T-helper 1 cell treated with Interleukin-12 subunit alpha and Interleukin-12 subunit beta and Interleukin-4 antibody, amounts not matched to agents 30 μg/mL and 1 μg/mL, for 36 hours (primary cell): Measurements from ENCODE around the gene ATIC.
"Not testable (repeated sequence)": the region's sequence is repeated elsewhere in the genome, so short reads cannot be mapped to it uniquely, and the experiment has no call there.

Experiments used
- H3K27ac Mint-ChIP-seq: one replicate; pipeline ENCODE4 v1.8.0; 2021; ENCODE audit warnings: mild to moderate bottlenecking, mixed read lengths
- H3K27me3 Mint-ChIP-seq: one replicate; pipeline ENCODE4 v1.8.0; 2021; ENCODE audit warnings: low read depth, mixed read lengths
- H3K36me3 Mint-ChIP-seq: one replicate; pipeline ENCODE4 v1.8.0; 2021; ENCODE audit warnings: low read depth, mixed read lengths
- H3K4me1 Mint-ChIP-seq: one replicate; pipeline ENCODE4 v1.8.0; 2021; ENCODE audit warnings: low read depth, mixed read lengths
- H3K4me3 Mint-ChIP-seq: one replicate; pipeline ENCODE4 v1.8.0; 2021; ENCODE audit warnings: mild to moderate bottlenecking, moderate library complexity, mixed read lengths
- H3K9me3 Mint-ChIP-seq: one replicate; pipeline ENCODE4 v1.8.0; 2021; ENCODE audit warnings: mixed read lengths

ATIC gene

DNA sequence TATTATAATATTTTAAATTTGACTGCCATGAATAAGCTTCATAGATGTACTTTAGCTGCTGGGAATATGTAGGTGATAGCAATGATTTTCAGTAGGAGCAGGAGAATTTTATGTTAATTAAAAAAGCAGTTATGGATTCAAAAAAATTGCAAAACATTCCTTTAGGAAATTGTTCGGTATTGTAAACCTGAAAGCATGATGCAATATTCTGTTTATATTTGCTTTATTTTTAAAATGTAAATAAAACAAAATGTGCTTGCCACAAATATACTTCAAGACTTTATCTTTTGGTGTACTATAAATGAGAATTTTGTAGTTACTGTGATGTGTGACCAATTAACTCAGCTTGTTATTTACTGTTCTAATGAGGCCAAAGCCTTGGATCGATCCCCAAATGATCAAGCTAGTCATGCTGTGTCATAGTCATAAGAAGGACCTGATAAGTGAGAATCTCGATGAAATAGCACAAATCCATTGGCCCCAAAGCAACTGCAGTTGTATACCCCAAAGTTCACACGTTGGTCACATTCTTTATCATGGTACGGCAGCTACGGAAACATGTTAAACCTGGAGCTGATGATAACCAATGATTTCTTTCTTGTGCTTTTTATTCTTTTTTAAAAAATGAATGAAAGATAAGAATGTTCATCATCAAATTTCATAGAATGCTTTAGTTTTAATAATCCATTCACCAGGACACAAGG is 23.6 kb upstream of the ATIC start:
- Mint-ChIP-seq H3K9me3 (no peaks in the 10 kb centered on the region), H3K36me3 (no peaks in the 10 kb centered on the region), H3K27me3 (no peaks in the 10 kb centered on the region), H3K4me3 (no peak overlapping the region), H3K27ac (no peak overlapping the region), H3K4me1 (no peaks in the 10 kb centered on the region)

DNA sequence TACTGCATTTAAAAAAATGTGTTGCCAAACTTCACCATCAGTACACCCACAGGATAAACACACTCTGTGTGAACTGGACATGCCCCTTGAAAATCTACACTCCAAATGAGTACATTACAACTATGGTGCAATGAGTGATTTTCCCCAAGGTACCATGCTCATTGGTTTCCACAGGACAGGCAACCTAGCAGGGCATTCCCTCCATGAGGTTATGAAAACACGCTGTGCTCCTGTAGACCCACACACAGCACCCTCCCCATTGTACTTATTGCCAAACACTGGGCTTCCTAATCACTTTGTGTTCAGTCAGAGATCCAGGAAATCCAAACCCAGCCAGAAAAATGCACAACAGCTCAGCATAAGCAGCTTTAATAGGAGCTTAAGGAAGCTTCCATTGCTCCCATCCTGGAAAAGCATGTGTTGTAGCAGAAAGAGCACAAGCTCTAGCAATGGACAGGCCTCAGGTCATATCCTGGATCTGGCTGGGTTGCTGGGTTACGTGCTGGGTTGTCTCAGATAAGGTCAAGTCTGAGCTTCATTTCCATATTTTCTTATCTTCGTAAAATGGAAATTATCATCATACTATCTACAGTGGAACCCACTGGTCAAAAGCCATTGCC is 20.8 kb upstream of the ATIC start:
- Mint-ChIP-seq H3K27me3 (no peaks in the 10 kb centered on the region), H3K36me3 (no peaks in the 10 kb centered on the region), H3K4me1 (no peaks in the 10 kb centered on the region), H3K4me3 (no peak overlapping the region), H3K9me3 (no peaks in the 10 kb centered on the region), H3K27ac (no peak overlapping the region)

DNA sequence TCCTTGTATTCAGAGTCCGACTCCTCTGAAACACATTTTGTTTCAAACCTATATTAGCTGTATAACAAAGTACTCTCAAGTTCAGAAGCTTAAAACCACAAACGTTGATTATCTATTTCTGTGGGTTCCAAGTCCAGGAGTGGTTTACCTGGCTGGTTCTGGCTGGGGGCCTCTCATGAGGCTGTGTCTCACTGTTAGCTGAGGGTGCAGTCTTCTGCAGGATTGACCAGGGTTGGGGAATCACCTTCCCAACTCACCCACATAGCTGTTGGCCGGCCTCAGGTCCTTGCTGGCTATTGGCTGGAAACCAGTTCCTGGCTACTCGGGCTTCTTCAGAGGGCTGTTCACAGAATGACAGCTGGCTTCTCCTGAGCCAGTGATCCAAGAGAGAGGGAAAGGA is 18.0 kb upstream of the ATIC start:
- H3K4me3 Mint-ChIP-seq, result no peak overlapping the region
- H3K27me3 Mint-ChIP-seq, result no peaks in the 10 kb centered on the region
- no peak overlapping the region for H3K27ac Mint-ChIP-seq
- H3K4me1 Mint-ChIP-seq, result no peaks in the 10 kb centered on the region
- H3K36me3 Mint-ChIP-seq, result no peaks in the 10 kb centered on the region
- no peaks in the 10 kb centered on the region for H3K9me3 Mint-ChIP-seq

DNA sequence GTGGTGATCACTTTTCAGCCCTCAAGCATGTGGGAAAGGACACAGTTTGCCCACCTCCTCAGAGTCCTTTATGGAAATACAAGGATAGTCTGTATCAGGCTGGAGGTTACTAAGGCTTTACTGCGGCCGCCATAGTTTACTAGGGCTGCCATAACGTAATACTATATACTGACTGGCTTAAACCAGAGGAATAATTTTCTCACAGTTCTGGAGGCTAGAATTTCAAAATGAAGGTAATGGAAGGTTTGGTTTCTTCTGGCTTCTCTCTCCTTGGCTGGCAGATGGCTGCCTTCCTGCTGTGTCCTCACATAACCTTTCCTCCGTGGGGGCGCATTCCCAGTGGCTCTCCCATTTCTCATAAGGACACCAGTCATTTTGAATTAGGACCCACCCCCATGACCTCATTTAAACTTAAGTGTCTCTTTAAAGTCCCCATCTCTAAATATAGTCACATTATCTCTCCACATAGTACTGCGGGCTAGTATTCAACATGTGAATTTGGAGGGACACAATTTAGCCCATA is 12.5 kb upstream of the ATIC start:
- Mint-ChIP-seq H3K4me1 (no peaks in the 10 kb centered on the region), H3K9me3 (peaks cover 6% of the 10 kb centered on the region), H3K27ac (no peak overlapping the region), H3K36me3 (no peaks in the 10 kb centered on the region), H3K4me3 (no peak overlapping the region), H3K27me3 (peaks cover 3% of the 10 kb centered on the region)

DNA sequence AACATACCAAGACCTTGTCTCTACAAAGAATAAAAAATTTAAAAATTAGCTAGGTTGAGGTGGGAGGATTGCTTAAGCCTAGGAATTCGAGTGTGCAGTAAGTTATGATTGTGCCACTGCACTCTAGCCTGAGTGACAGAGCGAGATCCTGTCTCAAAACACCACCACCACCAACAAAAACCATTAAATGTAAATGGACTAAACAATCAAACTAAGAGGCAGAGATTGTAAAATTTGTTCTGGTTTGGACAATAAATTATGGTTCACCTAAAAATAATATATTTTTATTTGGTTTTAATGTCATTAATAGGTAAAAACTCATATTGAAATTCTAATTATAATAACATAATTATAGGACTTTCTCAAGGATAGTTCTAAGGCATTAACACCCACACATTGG is 9.9 kb upstream of the ATIC start:
- Mint-ChIP-seq H3K4me3 (no peak overlapping the region), H3K36me3 (no peaks in the 10 kb centered on the region), H3K9me3 (peaks cover 6% of the 10 kb centered on the region), H3K27ac (no peak overlapping the region), H3K27me3 (peaks cover 3% of the 10 kb centered on the region), H3K4me1 (no peaks in the 10 kb centered on the region)

DNA sequence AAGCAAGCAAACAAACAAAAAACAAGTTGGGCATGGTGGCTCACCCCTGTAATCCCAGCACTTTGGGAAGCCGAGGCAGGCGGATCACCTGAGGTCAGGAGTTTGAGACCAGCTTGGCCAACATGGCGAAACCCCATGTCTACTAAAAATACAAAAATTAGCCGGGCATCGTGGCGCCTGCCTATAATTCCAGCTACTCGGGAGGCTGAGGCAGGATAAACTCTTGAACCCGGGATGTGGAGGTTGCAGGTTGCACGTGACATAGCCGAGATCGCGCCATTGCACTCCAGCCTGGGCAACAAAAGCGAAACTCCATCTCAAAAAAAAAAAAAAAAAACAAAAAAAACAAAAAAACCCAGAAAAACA is 617 bp upstream of the ATIC start:
- H3K9me3 Mint-ChIP-seq, H3K27me3 Mint-ChIP-seq: not testable (repeated sequence)
- Mint-ChIP-seq H3K4me1 (peaks cover 32% of the 10 kb centered on the region), H3K36me3 (peaks cover 28% of the 10 kb centered on the region), H3K4me3 (peak overlapping the region; percentile 82), H3K27ac (peak overlapping the region; percentile 77)

DNA sequence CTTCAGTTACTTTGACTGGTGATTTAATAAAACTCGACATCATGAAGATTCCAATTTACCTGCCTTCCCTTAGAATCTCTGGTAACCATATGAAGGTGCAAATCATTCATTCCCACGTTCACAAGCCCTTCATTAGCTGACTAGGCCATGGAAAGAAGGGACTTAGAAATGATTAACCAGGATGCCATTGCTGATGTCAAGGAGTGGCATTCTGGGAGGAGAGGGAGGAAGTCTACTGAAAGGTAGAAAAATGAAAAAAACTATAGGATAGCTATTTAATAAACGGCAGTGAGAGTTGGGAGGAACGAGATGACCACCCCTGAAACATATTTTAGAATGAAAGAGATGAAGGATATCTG is 1.4 kb downstream of the ATIC start:
- Mint-ChIP-seq H3K27me3 (no peaks in the 10 kb centered on the region), H3K27ac (no peak overlapping the region), H3K4me3 (peak overlapping the region; percentile 89), H3K36me3 (peaks cover 32% of the 10 kb centered on the region), H3K9me3 (no peaks in the 10 kb centered on the region), H3K4me1 (peaks cover 34% of the 10 kb centered on the region)

DNA sequence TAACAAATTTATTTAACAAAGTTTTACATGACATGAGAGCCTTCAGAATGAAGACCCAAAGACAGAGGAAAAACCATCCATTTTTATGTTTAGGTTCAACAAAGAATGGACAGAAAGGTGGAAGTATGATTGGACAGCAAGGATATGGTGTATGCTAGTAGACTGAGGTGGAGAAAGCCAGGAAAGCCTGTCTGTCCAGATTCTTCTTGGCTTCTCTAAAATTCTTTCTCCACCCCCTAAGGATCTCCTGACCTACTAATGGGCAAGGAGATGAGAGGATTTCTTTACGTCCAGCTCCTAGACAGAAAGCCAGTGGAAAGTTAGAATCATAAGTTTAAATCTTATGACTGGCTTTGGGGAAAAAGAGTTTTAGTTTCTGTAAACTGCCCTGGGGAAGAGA is 3.0 kb downstream of the ATIC start:
- H3K4me3 Mint-ChIP-seq, result no peak overlapping the region
- peaks cover 35% of the 10 kb centered on the region for H3K4me1 Mint-ChIP-seq
- no peaks in the 10 kb centered on the region for H3K27me3 Mint-ChIP-seq
- H3K27ac Mint-ChIP-seq, result peak overlapping the region; percentile 24
- peaks cover 36% of the 10 kb centered on the region for H3K36me3 Mint-ChIP-seq
- H3K9me3 Mint-ChIP-seq, result no peaks in the 10 kb centered on the region

DNA sequence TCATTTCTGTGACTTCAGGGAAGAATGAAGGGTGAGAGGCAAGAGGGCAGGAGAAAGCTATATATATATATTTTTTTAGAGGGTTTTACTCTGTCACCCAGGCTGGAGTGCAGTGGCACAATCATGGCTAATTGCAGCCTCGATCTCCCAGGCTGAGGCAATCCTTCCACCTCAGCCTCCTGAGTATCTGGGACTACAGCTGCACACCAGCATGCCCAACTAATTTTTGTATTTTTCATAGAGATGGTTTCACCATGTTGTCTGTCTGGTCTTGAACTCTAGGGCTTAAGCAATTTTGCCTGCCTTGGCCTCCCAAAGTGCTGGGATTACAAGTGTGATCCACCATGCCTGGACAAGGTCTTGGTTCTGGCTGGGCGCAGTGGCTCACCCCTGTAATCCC is 3.4 kb downstream of the ATIC start:
- peaks cover 40% of the 10 kb centered on the region for H3K36me3 Mint-ChIP-seq
- no peaks in the 10 kb centered on the region for H3K27me3 Mint-ChIP-seq
- peak overlapping the region; percentile 24 for H3K27ac Mint-ChIP-seq
- no peaks in the 10 kb centered on the region for H3K9me3 Mint-ChIP-seq
- H3K4me3 Mint-ChIP-seq, result no peak overlapping the region
- H3K4me1 Mint-ChIP-seq, result peaks cover 39% of the 10 kb centered on the region

DNA sequence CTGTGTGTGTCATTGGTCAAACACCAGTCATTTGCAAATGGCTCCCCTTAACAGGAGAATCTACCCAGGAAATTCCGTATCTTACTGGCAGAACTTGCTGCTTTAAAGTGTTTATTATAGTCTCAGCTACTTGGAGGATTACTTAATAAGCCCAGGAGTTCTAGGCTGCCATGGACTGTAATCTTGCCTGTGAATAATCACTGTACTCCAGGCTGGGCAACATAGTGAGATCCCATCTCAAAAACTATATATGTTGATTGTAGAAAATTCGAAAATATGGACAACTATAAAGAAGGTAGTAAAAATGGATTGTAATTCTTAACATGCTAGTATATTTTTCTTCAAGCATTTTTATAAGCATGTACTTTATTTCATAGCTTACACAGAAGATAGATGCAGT is 4.5 kb downstream of the ATIC start:
- no peaks in the 10 kb centered on the region for H3K9me3 Mint-ChIP-seq
- peaks cover 39% of the 10 kb centered on the region for H3K4me1 Mint-ChIP-seq
- H3K4me3 Mint-ChIP-seq, result no peak overlapping the region
- H3K27ac Mint-ChIP-seq, result no peak overlapping the region
- H3K36me3 Mint-ChIP-seq, result peaks cover 46% of the 10 kb centered on the region
- no peaks in the 10 kb centered on the region for H3K27me3 Mint-ChIP-seq

DNA sequence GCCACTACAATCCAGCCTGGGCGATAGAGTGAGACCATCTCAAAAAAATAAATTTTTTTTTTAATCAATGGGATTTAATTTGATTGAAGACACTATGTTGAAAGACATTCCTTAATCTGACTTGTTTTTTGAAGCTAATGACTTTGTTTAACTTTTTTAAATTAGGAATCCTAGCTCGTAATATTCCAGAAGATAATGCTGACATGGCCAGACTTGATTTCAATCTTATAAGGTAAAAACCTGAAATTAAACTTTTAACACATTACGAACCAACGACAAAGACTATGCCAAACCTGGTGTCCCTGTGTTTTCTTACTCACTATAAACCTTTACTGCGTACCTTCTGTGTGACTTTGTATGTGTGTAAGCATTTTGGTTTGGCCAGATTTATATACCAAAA is 7.6 kb downstream of the ATIC start:
- Mint-ChIP-seq H3K9me3 (no peaks in the 10 kb centered on the region), H3K27me3 (no peaks in the 10 kb centered on the region), H3K4me3 (no peak overlapping the region), H3K36me3 (peaks cover 47% of the 10 kb centered on the region), H3K27ac (no peak overlapping the region), H3K4me1 (peaks cover 25% of the 10 kb centered on the region)

DNA sequence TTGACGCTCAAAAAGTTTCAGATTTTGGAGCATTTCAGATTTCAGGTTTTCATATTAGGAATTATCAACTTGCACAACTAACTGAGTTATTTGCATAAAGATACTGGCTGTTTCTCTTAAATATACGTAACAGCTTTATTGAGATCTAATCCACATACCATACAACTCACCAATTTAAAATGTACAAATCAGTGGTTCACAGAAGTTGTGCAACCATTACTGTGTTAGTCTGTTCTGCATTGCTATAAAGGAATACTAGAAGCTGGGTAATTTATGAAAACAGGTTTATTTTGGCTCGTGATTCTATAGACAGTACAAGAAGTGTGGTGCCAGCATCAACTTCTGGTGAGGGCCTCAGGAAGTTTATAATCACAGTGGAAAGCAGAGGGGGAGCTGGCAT is 8.2 kb downstream of the ATIC start:
- Mint-ChIP-seq H3K9me3 (no peaks in the 10 kb centered on the region), H3K27ac (no peak overlapping the region), H3K36me3 (peaks cover 41% of the 10 kb centered on the region)

DNA sequence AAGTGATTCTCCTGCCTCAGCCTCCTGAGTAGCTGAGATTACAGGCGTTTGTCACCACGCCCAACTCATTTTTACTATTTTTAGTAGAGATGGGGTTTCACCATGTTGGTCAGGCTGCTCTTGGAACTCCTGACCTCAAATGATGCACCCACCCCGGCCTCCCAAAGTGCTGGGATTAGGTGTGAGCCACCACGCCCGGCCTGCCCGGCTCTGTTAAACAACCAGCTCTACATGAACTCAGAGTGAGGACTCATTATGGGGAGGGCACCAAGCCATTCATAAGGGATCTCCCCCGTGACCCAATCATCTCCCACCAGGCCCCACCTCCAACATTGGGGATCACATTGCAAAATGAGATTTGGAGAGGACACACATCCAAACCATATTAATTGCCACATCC is 8.8 kb downstream of the ATIC start:
- Mint-ChIP-seq H3K27me3 (no peaks in the 10 kb centered on the region), H3K4me3 (no peak overlapping the region), H3K9me3 (no peaks in the 10 kb centered on the region), H3K4me1 (peaks cover 18% of the 10 kb centered on the region), H3K27ac (no peak overlapping the region), H3K36me3 (peaks cover 42% of the 10 kb centered on the region)

More for the DNA sequence above, 8.2 kb downstream of the ATIC start:
- Mint-ChIP-seq H3K27me3 (no peaks in the 10 kb centered on the region), H3K4me1 (peaks cover 19% of the 10 kb centered on the region), H3K4me3 (no peak overlapping the region)

DNA sequence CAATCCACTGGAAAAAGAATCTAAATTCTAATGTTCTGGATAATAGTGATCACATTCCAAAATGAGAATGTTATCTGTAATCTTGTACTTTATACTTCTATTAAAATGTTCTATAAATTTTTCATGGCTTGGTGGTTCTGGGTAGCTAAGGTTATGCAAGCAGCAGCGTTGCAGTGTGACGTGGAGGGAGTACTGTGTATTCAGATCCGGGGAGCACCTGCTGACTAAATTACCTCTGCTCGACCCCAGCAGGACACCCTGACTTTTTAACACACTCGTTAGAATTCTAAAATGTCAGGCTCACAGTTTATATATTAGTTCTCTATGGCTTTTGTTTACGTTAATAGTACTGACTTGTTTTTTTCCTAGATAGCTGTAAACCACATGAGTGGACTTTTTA is 13.0 kb downstream of the ATIC start:
- H3K27me3 Mint-ChIP-seq, result no peaks in the 10 kb centered on the region
- H3K4me1 Mint-ChIP-seq, result peaks cover 17% of the 10 kb centered on the region
- peaks cover 50% of the 10 kb centered on the region for H3K36me3 Mint-ChIP-seq
- no peak overlapping the region for H3K4me3 Mint-ChIP-seq
- H3K27ac Mint-ChIP-seq, result no peak overlapping the region
- no peaks in the 10 kb centered on the region for H3K9me3 Mint-ChIP-seq

DNA sequence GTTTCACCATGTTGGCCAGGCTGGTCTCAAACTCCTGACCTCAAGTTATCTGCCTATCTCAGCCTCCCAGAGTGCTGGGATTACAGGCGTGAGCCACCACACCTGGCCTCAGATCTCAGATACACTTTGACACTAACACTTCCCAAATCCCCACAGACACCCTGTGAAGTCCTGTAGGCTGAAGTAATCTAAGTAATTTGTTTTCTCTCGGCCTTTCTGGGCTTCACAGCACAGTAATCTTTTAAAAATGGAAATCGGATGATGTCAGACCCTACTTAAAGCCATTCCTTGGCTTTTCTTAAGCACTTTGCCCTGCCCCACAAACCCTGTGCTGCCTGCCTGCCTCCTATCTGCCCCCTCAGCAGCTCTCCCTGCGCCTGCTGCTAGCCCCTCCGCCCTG is 16.2 kb downstream of the ATIC start:
- Mint-ChIP-seq H3K9me3 (no peaks in the 10 kb centered on the region), H3K4me1 (peaks cover 12% of the 10 kb centered on the region), H3K27ac (peak overlapping the region; percentile 39), H3K4me3 (no peak overlapping the region), H3K27me3 (no peaks in the 10 kb centered on the region), H3K36me3 (peaks cover 49% of the 10 kb centered on the region)
